Inflammatory macrophage treated with lipopolysaccharide for 4 hours (primary cell): ENCODE measurements around the gene CREB5.

Experiments used
- DNase-seq: peaks from one replicate; pipeline ENCODE4 v3.0.0-alpha.2; 2020

CREB5 gene

DNA sequence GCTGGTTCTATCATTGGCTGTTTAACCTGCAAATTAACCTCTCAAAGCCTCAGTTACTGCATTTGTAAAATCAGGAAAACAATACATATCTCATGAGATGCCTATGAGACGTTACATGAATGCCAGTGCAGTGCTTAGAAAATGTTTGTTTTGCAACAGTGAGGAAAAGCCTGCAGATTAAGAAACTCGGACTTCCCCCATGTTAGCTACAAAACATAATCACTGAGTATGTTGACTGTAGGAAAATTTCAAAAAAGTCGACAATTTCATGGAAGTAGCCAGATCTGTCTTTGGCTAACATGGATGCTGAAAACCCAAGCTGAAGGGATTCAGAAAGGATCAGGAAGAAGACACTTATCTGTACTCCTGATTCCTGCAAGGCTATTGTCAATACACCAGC lies 424.4 kb downstream of the CREB5 start:
- DNase-seq: peak; percentile 63

DNA sequence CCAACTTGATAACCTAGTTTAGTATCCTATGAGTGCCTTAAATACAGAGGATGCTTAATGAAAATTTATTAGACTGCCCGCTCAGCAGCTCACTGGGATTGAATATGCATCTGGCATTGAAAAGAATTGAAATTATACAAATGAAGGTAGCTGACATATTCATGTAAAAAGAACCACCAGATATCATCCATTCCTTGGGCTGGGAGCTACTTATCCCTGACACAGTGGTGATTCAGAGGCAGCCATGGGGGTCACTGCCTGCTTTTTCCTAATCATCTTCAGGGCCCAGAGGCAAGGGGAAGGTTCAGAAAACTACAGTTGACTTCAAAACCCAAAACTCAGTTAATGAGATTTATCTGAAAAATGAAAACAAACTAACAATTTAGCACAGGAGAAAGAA lies 424.9 kb downstream of the CREB5 start:
- no peak for DNase-seq

DNA sequence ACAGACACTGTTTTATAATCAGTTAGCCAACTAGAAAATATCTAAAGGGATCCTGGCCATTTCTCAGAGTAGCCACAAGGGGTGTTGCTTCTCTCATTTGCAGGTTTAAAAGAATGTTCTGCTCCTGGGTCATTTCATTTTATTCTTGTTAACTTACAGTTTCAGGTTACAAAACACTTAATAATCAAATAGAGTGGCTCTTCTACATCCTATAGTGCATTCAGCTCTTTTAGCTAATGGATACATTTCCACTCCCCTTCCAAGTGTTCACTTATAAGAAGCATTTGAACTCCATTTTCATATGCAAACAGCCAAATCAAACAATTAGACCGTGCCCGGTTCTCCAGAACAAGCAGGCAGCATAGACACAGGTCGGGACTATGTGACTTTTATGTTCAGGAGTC lies 428.3 kb downstream of the CREB5 start:
- DNase-seq: peak; percentile 31

DNA sequence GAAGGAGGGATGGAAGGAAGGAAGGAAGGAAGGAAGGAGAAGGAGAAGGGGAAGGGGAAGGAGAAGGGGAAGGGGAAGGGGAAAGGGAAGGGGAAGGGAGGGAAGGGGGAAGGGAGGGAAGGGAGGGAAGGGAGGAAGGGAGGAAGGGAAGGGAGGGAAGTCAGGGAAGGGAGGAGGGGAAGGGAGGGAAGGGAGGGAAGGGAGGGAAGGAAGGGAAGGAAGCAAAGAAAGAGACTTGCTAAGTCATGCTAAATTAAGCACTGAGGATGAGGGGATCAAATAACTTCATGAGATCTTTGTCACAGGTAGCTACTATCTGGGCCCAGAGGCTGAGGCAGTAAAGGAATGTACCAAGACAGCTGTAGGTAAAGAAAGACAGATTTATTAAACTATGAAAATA lies 429.4 kb downstream of the CREB5 start:
- DNase-seq: no peak

- DNase-seq: no peak
These were observed 430.5 kb downstream of the CREB5 start for GRCh38 chr7:28842769-28843295.

DNA sequence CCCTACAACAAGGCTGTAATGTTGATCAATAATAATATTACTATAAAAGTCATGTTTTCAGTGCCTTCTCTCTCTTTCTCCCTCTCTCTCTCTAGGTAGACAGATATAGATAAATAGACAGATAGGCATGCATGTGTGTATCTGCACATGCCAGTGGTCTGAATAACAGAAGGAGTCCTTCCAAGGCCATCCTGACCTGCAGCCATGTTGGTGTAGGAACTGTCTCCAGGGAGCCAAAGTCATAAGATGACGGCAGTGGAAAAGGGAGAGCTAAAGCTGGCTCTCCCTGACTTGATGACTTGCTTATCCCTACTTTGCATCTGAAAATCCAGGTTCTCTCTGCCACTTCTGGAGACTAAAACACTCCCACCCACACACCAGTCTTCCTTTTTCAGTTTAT lies 432.8 kb downstream of the CREB5 start:
- DNase-seq: no peak

- DNase-seq: no peak
These were observed 434.9 kb downstream of the CREB5 start for GRCh38 chr7:28847176-28847575.

DNA sequence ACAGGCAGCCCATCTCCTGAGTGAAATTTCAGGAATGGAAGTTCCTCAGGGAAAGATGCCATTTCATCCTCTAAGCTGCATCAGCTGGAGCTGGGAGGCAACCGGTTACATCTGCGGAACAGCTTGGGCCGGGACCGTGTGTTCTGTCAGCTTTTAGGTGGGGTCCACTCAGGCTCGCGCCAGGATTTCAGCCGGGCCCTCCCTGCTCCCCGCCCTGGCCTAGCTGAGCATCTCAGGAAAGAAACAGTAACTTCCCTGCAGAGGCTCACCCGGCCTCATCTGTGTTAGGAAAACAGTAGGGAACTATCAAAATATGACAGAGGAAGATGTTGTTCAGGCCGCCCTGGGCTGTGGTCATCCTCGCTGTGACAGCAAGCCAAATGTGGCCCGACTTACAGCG lies 435.4 kb downstream of the CREB5 start:
- no peak for DNase-seq

GRCh38 chr7:28848906-28849305 lies 436.6 kb downstream of the CREB5 start:
- no peak for DNase-seq

GRCh38 chr7:28850699-28851098 lies 438.4 kb downstream of the CREB5 start:
- DNase-seq: no peak

DNA sequence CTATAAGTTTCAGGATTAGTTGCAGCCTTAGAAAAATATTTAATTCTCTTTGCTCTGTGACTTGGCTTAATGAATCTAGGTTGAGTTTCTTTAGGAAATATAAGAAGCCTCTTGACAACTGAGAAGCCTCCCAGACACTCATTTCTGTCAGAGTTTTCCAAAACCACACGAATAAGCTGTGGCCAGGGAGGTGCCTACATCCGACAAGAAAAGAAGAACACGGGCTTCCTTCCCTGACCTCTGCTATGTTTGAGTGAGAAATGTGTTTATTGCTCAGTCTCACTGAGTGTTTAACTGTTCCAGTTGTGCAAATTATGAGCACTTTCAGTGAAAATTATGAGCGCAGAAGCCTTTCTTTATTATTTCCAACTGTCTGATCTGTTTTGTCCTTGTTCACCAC lies 440.8 kb downstream of the CREB5 start:
- DNase-seq: peak; percentile 27

- peak; percentile 72 for DNase-seq
These were observed 441.8 kb downstream of the CREB5 start for GRCh38 chr7:28853834-28854749.

- DNase-seq: no peak
These were observed 442.4 kb downstream of the CREB5 start for GRCh38 chr7:28854750-28855074.

- no peak for DNase-seq
These were observed 443.4 kb downstream of the CREB5 start for GRCh38 chr7:28855538-28856217.

DNA sequence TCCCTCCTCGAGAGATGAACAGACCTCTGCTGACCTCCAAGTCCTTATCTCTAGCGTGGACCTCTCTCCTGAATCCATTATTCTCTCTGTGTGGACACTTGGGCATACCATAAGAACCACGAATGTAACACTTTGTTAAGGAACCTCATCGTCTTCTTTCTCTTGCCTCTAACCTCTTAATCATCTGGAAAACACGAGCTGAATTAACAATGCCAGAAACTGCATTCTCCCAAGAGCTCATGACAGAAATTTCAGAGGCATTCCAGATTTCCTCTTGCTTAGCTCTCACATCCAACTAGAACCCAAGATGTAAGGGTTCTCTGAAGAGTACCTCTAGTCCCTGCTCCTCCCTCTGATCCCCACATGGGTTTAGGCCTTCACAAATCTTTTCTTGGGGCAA lies 444.3 kb downstream of the CREB5 start:
- DNase-seq: no peak

- DNase-seq: no peak
These were observed 445.9 kb downstream of the CREB5 start for GRCh38 chr7:28858206-28858605.

DNA sequence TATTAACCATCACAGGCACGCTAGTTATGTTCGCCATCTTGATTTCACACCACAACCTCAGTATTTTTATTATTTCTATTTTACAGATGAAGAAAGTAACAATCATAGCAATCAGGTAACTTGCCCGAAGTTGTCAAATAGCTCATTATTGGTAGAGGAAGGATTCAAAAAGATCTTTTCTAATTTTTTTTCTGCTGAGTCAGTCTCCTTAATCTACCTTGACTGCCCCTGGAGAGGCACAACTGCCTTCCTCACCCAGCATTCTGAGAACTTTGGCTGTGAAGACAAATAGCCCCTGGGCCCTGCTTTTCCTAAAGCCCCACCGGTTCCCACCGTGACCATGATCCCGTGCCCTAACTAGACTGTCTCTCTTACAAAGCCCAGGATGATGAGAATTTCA lies 446.6 kb downstream of the CREB5 start:
- DNase-seq: no peak

- no peak for DNase-seq
These were observed 449.5 kb downstream of the CREB5 start for GRCh38 chr7:28861825-28862224.

GRCh38 chr7:28862595-28863272 lies 450.4 kb downstream of the CREB5 start:
- DNase-seq: no peak

DNA sequence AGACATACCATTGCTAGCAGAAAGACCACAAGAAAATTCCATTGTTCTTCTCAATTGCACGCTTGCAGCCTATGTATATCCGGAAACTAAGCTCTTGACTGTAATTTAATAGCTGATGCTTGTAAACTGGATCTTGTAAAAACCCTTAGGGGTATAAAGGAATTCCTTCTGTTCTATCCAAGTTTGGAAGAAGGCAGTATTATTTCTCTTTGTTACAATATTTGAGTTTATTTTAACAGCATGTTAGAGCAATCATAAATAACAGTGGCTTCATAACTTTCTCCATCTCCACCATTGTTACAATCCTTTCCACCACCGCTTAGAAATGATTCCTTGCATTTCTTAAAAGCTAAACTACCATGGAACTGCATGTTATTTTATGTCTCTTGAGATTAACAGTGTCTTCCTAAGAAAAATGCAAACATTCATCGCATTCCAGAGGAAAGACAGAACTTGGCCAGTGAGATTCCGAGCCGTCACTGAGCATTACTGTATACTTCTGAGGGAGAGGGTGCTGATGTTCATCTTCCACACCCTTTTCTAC lies 453.4 kb downstream of the CREB5 start:
- DNase-seq: no peak

- no peak for DNase-seq
These were observed 456.4 kb downstream of the CREB5 start for GRCh38 chr7:28868712-28869111.

- DNase-seq: no peak
These were observed 458.8 kb downstream of the CREB5 start for GRCh38 chr7:28871077-28871476.

- DNase-seq: no peak
These were observed 459.3 kb downstream of the CREB5 start for GRCh38 chr7:28871631-28872030.
